Astrocyte (in vitro differentiated cells and primary cell): ENCODE data around the gene MCL1.

Experiments used
- EZH2 ChIP-seq: IDR thresholded peaks from 2 replicates; pipeline ENCODE4 v1.6.1; 2012; ENCODE audit warnings: mild to moderate bottlenecking, low read length, inconsistent platforms; ENCODE audit not compliant: insufficient read depth
- TF ChIP-seq, protein P1 (sequence below): IDR thresholded peaks from 2 replicates; pipeline ENCODE4 v1.5.1; 2011; ENCODE audit warnings: low read depth, mild to moderate bottlenecking, inconsistent platforms, low read length, moderate library complexity; ENCODE audit not compliant: insufficient read depth

DNA sequence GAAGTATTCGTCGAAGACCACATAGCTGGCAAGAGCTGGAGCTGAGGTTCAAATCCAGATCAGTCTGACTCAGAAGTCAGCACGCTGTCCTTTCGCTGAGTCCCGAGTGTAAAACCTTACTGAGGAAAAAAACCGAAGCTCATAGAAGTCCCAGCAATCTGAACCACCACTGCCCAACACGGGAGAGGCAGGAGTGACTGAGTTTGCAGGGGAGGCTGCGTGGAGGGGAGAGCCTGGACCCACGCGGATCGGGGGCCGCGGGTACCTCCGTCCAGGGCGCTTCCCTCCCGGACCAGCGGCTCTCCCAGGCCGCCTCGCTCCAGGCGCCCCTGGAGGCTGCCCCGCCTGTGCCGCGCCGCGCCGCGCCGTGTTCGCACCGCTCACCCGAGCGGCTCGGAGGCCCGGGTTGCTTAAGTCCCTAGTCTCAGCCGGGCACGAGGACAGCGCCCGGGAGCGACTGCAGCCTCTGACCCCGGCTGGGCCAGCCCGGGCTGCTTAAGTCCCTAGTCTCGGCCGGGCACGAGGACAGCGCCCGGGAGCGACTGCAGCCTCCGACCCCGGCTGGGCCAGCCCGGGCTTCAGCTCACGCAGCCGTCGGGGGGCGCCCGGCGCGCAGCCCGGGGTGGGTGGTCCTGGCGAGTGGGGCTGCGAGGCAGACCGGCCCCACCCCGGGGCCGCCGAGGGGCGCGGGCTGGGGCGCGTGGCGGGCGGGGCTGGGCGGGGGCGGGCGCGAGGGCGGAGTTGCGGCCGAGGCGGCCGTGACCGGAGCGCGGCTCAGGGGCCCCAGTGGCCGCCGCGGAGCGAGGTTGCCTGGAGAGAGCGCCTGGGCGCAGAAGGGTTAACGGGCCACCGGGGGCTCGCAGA lies 30.5 kb downstream of the MCL1 start, which contains the start of gene ADAMTSL4:
- TF ChIP-seq, protein P1, sequence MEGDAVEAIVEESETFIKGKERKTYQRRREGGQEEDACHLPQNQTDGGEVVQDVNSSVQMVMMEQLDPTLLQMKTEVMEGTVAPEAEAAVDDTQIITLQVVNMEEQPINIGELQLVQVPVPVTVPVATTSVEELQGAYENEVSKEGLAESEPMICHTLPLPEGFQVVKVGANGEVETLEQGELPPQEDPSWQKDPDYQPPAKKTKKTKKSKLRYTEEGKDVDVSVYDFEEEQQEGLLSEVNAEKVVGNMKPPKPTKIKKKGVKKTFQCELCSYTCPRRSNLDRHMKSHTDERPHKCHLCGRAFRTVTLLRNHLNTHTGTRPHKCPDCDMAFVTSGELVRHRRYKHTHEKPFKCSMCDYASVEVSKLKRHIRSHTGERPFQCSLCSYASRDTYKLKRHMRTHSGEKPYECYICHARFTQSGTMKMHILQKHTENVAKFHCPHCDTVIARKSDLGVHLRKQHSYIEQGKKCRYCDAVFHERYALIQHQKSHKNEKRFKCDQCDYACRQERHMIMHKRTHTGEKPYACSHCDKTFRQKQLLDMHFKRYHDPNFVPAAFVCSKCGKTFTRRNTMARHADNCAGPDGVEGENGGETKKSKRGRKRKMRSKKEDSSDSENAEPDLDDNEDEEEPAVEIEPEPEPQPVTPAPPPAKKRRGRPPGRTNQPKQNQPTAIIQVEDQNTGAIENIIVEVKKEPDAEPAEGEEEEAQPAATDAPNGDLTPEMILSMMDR, result no peak
- TF ChIP-seq EZH2, result no peak
